Endothelial cell (in vitro differentiated cells): ENCODE data around the gene PTPRCAP. TPM values are rescaled to one million over a fixed set of nuclear protein-coding genes. Genes with fewer than 3 reads are reported as not detected.

Experiments used
- DNase-seq: peaks from one replicate; pipeline ENCODE4 v3.0.0; 2021; ENCODE audit warnings: low spot score
- H3K27ac Mint-ChIP-seq: one replicate; pipeline ENCODE4 v1.8.0; 2021; ENCODE audit warnings: mixed read lengths, inconsistent platforms; ENCODE audit not compliant: unreplicated experiment
- H3K27me3 Mint-ChIP-seq: one replicate; pipeline ENCODE4 v1.8.0; 2021; ENCODE audit warnings: mild to moderate bottlenecking, moderate library complexity, mixed read lengths, inconsistent platforms; ENCODE audit not compliant: unreplicated experiment
- H3K36me3 Mint-ChIP-seq: one replicate; pipeline ENCODE4 v1.8.0; 2021; ENCODE audit warnings: mild to moderate bottlenecking, low read depth, mixed read lengths, inconsistent platforms; ENCODE audit not compliant: unreplicated experiment
- H3K4me1 Mint-ChIP-seq: one replicate; pipeline ENCODE4 v1.8.0; 2021; ENCODE audit warnings: mild to moderate bottlenecking, mixed read lengths, inconsistent platforms; ENCODE audit not compliant: unreplicated experiment
- H3K4me3 Mint-ChIP-seq: one replicate; pipeline ENCODE4 v1.8.0; 2021; ENCODE audit warnings: mild to moderate bottlenecking, mixed read lengths, inconsistent platforms; ENCODE audit not compliant: unreplicated experiment
- H3K9me3 Mint-ChIP-seq: one replicate; pipeline ENCODE4 v1.8.0; 2021; ENCODE audit warnings: mixed read lengths, inconsistent platforms; ENCODE audit not compliant: unreplicated experiment
- total RNA-seq: library from RNA; stranded (reverse); fragmentation: NEBNext Ultra II Directional; extraction: Animal tissue kit (Norgen Biotek cat#: 25700); gene quantifications from one replicate; pipeline ENCODE4 v1.2.1, GENCODE V29; 2021; ENCODE audit not compliant: unreplicated experiment
- TF ChIP-seq, protein P1 (sequence below): fragments of 200-600 bp; sonication (generic); IDR thresholded peaks from one replicate; pipeline ENCODE4 v1.5.0; 2021; ENCODE audit warnings: antibody characterized with exemption; ENCODE audit not compliant: unreplicated experiment

Gene PTPRCAP
- total RNA-seq, 1 donor from 2014 or later: 12.9 TPM

DNA sequence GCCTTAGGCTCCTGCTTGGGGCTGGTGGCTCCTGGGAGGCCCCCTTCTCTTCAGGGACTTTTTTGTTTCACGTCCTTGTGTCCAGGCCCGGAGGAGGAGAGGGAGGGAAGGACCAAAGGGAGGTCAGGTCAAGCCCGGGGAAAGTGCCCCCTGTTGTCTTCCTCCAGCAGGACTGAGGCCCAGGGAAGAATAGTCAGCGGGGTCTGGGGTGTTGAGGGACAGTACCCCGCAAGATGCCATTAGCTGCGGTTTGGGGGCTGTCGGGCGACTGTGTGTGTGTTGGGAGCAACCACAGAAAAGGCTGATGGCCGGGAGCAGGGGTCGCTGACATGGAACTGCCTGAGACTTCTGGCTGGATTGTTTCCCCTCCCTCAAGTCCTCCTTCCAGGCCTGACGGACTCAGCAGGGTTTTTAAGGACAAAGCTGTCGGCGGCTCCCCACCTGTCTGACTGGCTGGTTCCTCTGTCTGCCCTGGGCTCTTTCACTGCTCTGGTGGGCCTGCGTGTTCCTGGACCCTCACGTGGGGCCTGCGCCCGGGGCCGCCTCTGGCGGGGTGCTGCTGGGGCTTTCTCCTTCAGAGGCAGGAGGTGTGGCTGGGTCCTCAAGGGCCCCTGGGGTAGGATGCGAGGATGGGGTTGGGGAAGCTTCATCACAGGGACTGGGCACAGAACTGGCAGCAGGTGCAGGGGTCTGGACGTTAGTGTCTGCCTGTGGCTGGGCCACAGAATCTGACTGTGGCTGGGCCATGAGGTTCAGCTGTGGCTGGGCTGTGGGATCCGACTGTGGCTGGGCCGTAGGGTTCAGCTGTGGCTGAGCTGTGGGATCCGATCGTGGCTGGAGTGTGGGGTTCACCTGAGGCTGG, 13.5 kb upstream of the PTPRCAP start:
- Mint-ChIP-seq H3K4me1 (no peaks in the 10 kb centered on the region), H3K9me3 (no peaks in the 10 kb centered on the region), H3K27ac (no peak overlapping the region), H3K4me3 (no peak overlapping the region), H3K27me3 (peaks cover 6% of the 10 kb centered on the region), H3K36me3 (no peaks in the 10 kb centered on the region)
- TF ChIP-seq, protein P1, sequence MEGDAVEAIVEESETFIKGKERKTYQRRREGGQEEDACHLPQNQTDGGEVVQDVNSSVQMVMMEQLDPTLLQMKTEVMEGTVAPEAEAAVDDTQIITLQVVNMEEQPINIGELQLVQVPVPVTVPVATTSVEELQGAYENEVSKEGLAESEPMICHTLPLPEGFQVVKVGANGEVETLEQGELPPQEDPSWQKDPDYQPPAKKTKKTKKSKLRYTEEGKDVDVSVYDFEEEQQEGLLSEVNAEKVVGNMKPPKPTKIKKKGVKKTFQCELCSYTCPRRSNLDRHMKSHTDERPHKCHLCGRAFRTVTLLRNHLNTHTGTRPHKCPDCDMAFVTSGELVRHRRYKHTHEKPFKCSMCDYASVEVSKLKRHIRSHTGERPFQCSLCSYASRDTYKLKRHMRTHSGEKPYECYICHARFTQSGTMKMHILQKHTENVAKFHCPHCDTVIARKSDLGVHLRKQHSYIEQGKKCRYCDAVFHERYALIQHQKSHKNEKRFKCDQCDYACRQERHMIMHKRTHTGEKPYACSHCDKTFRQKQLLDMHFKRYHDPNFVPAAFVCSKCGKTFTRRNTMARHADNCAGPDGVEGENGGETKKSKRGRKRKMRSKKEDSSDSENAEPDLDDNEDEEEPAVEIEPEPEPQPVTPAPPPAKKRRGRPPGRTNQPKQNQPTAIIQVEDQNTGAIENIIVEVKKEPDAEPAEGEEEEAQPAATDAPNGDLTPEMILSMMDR: no peak
- DNase-seq: no peak

DNA sequence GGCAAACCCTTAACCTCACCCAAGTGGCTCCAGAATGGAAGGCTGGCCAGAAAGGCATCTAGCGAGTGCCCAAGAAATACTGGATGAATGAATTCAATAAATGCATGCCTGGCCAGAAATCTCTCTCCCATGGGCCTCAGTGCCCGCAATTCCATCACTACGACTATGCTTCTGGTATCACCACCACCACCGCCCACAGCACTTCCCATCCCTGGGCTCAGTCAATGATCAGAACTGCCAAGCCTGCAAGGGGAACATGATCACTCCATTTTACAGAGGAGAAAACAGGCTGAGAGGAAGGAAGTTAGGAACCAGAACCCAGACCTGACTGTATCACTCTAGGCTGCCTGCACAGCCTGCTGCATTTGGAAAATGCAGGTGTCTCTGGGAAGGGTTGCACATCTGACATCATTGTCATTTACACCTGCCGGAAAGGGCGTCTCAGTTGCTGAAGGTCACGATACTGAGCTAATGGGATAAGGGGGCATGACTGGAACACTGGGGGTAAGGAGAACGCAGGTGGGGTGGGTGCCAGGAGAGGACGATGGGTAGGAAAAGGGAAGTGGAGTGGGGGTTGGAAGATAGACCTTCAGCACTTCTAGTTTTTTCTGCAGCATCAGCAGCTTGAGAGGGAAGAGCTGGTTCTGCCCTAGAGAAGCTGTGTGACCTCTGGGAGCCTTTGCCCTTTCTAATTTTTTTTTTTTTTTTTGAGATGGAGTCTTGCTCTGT, 11.8 kb upstream of the PTPRCAP start:
- H3K27ac Mint-ChIP-seq: no peak overlapping the region
- TF ChIP-seq, protein P1: no peak
- peaks cover 8% of the 10 kb centered on the region for H3K4me1 Mint-ChIP-seq
- H3K9me3 Mint-ChIP-seq: no peaks in the 10 kb centered on the region
- DNase-seq: no peak
- H3K27me3 Mint-ChIP-seq: peaks cover 4% of the 10 kb centered on the region
- no peak overlapping the region for H3K4me3 Mint-ChIP-seq
- no peaks in the 10 kb centered on the region for H3K36me3 Mint-ChIP-seq

DNA sequence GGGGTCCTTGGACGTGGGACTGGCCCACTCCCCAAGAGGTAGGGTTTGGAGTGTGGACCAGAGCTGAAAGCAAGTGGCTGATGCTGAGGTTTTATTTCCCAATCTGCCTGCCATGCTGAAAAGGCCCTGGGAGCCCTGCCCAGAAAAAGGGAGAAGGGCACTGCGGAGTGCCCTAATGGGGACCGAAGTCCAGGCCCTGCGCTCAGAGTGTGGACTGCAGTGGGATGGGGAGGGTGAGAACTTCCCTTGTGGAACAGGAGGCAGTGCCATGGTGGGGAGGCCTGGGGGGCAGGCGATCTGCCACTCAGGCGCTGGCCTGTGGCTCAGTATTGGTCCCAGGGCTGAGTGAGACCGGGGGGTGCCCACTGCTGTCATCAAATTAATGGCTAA, 10.7 kb upstream of the PTPRCAP start:
- Mint-ChIP-seq H3K27ac (no peak overlapping the region), H3K36me3 (no peaks in the 10 kb centered on the region), H3K9me3 (no peaks in the 10 kb centered on the region), H3K27me3 (peaks cover 6% of the 10 kb centered on the region), H3K4me1 (peaks cover 8% of the 10 kb centered on the region), H3K4me3 (no peak overlapping the region)
- DNase-seq: no peak
- TF ChIP-seq, protein P1: no peak

DNA sequence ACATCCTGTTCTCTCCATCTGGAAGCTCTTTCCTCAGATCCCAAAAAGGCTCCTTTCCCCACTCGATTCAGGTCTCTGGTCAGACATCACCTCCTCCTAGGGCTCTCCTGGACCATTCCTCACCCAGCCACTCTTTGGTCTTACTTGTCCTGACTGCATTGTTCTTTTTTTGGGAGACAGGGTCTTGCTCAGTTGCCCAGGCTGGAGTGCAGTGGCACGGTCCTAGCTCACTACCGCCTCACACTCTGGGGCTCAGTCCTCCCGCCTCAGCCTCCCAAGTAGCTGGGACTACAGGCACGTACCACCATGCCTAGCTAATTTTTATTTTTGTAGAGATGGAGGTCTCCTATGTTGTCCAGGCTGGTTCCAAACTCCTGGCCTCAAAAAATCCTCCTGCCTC, 8.0 kb upstream of the PTPRCAP start:
- DNase-seq: no peak
- H3K27me3 Mint-ChIP-seq: peaks cover 12% of the 10 kb centered on the region
- H3K9me3 Mint-ChIP-seq: no peaks in the 10 kb centered on the region
- peak overlapping the region; percentile 78 for H3K4me3 Mint-ChIP-seq
- TF ChIP-seq, protein P1: no peak
- no peaks in the 10 kb centered on the region for H3K36me3 Mint-ChIP-seq
- H3K4me1 Mint-ChIP-seq: peaks cover 15% of the 10 kb centered on the region
- peak overlapping the region; percentile 3 for H3K27ac Mint-ChIP-seq
